ES-I3 (cell line): Measurements from ENCODE around the gene GRWD1.
A peak's percentile ranks its signal among the peaks of the same experiment; 100 is the strongest.

Experiments used
- H3K36me3 ChIP-seq: 2 replicates; pipeline ENCODE4 v1.6.1; 2013; ENCODE audit warnings: mild to moderate bottlenecking, low read length, control low read depth, moderate library complexity; ENCODE audit not compliant: insufficient read depth
- H3K4me1 ChIP-seq: 2 replicates; pipeline ENCODE4 v1.6.1; 2013; ENCODE audit warnings: mild to moderate bottlenecking, control low read depth, low read length; ENCODE audit not compliant: insufficient read depth
- H3K9ac ChIP-seq: 2 replicates; pipeline ENCODE4 v1.6.1; 2013; ENCODE audit warnings: low read depth, mild to moderate bottlenecking, low read length, moderate library complexity
- H3K9me3 ChIP-seq: 2 replicates; pipeline ENCODE4 v1.6.1; 2013; ENCODE audit warnings: mild to moderate bottlenecking, low read length, moderate library complexity; ENCODE audit not compliant: control insufficient read depth, insufficient read depth

GRWD1 gene

DNA sequence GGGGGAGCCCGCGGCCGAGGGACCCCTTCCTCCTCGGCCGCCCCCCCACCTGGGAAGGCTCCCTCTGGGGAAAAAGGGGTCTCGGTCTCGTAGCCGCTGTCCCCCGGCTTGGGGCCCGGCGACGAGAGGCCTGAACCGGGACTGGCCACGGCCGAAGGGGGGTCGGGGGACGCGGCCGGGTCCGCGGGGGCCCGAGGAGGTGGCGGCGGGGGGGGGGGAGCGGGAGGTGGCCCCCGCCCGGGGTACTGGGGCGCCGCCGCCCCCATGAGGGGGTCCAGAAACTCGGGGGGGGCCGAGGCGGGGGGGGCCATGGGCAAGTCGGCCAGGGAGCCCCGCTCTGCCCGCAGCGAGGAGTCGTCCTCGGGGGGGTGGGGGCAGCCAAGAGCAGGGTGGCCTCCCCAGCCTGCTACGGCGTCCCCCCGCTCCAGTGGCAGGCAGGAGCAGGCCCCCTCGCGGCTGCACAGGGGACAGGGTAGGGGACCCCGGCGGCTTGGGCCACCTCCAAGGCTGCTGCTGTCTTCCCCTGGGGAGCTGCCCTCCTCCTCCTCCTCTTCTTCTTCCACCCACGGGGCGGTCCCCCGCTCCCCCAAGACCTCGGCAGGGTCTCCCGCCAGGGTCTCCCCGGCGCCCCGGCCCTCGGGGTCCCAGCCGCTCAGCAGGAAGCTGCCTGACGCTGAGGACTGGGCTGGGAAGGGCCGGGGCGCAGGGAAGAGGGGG is 53.0 kb downstream of the GRWD1 start:
- no peaks in the 10 kb centered on the region for H3K9me3 ChIP-seq
- H3K36me3 ChIP-seq: no peaks in the 10 kb centered on the region
- H3K9ac ChIP-seq: no peak overlapping the region
- H3K4me1 ChIP-seq: no peaks in the 10 kb centered on the region; the same call in 1 of the 2 replicates

DNA sequence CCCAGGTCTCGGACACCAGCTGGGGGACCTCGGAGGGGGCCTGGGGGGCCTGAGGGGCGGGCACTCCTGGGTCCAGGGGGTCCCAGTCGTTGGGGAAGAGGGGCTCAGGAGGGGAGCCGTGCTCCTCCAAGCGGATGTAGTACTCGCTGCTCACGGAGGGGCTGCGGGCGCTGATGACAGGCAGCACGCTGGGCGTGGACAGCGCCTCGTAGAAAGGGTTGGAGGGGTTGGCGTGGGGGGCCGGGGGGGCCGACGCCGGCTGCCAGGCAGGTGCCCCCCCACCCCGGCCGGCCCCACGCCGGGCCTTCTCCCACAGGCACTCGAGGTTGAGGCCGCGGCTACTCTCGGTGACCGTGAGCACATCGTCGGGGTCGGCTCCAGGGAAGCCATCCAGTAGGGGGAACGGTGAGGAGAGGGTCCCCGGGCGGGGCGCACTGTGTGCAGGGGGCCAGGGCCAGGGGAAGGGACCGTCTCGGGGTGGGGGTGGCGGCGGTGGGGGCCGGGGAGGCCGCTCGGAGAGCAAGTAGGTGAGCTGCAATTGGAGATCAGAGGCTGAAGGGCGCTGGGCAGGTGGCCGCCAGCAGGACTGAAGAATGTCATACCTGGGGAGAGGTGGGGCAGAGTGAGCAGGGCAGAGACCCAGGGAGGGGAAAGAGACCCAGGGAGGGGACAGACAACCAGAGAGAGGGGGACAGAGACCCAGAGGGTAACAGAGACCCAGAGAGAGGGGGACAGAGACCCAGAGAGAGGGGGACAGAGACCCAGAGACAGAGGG is 53.7 kb downstream of the GRWD1 start:
- Histone ChIP-seq H3K9me3 (no peaks in the 10 kb centered on the region), H3K36me3 (no peaks in the 10 kb centered on the region), H3K9ac (no peak overlapping the region), H3K4me1 (no peaks in the 10 kb centered on the region; the same call in 1 of the 2 replicates)

DNA sequence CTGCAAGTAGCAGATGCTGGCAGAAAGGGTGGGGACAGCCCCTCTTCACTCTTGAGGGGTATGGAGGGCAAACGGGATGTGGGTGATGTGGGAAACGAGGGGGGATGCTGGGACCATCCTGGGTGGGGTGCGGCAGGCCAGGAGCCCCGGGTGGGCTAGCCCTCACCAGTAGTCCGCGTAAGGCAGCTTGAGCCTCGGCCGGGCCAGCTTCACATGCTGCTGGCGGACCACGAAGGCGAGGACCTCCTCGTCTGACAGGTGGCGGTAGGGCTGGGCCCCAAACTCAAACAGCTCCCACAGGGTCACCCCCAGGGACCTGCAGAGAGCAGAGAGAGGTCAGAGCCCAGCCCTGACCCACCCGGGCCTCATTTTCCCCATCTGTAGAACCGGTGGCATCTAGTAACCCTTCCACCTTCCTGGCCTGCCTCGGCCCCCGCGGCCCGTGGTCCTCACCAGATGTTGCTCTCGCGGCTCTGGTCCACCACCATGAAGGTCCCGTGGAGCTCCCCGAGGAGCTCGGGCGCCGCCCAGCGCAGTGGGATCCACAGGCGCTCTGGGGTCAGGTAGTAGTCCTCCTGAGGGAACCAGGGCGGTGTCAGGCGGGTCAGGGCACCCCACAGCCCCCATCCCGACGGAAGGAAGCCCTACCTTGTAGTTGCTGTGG is 55.2 kb downstream of the GRWD1 start:
- Histone ChIP-seq H3K36me3 (no peaks in the 10 kb centered on the region), H3K9me3 (no peaks in the 10 kb centered on the region), H3K9ac (peak overlapping the region; percentile 75), H3K4me1 (no peaks in the 10 kb centered on the region; the same call in 1 of the 2 replicates)

DNA sequence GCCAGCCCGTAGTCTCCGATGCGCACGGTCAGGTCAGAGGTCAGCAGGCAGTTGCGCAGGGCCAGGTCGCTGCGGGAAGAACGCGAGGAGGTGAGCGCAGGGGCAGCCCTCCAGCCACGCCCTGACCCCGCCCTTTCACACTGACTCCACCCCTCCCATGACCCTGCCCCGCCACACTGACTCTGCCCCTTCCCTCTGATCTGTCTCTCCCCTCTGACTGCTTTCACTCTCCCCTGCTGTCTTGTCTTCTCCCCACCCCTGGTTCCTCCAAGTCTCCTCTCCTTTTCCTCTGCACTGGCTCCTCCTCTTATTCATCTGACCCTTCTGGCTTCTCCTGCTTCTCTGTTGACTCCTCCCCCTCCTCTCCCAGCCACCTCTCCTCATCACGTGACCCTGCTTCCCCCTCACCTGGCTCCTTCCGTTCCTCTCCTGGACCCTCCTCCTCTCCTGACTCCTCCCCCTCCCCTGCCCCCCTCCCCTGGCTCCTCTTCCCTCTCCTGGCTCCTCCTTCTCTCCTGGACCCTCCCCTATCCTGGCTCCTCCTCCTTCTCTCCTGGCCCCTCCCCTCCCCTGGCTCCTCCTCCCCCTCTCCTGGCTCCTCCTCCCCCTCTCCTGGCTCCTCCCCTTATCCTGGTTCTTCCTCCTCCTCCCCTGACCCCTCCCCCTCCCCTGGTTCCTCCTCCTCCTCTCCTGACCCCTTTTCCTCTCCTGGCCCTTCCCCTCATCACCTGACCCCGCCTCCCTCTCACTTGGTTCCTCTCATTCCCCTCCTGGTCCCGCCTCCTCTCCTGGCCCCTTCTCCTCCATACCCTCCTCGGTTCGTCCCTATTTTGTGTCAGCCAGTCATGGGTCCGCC is 55.9 kb downstream of the GRWD1 start:
- Histone ChIP-seq H3K9ac (peak overlapping the region; percentile 75), H3K36me3 (no peaks in the 10 kb centered on the region), H3K4me1 (no peaks in the 10 kb centered on the region; the same call in 1 of the 2 replicates), H3K9me3 (no peaks in the 10 kb centered on the region)

DNA sequence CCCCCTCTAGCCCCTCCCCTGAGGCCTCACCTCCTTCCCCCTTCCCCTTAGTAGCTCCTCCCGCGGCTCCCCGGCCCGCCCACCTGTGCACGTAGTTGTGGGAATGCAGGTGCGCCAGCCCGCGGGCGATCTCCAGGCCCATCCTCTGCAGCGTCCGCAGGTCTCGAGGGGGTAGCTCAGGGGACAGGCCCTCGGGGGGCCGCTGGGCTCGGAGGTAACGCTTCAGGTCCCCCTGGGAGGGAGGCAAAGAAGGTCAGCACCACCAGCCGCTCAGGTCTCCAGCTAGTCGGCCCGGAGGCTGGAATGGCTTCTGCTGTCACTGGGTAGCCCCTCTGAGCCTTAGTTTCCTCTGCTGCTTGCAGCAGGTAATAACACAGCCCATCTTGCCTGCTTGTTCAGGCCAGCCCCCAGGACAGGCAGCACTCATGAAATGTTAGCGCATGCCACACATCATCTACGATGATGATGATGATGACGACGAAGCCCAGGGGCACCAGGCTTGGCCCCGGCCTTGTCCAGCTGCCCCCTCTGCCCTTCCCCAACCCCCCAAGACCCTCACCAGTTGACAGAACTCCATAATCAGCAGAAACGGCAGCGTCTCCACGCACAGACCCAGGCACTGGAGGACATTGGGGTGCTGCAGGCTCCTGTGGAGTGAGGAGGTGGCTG is 56.7 kb downstream of the GRWD1 start:
- H3K9me3 ChIP-seq: no peaks in the 10 kb centered on the region
- peak overlapping the region; percentile 64; the same call in 1 of the 2 replicates for H3K9ac ChIP-seq
- no peaks in the 10 kb centered on the region; the same call in 1 of the 2 replicates for H3K4me1 ChIP-seq
- H3K36me3 ChIP-seq: no peaks in the 10 kb centered on the region

DNA sequence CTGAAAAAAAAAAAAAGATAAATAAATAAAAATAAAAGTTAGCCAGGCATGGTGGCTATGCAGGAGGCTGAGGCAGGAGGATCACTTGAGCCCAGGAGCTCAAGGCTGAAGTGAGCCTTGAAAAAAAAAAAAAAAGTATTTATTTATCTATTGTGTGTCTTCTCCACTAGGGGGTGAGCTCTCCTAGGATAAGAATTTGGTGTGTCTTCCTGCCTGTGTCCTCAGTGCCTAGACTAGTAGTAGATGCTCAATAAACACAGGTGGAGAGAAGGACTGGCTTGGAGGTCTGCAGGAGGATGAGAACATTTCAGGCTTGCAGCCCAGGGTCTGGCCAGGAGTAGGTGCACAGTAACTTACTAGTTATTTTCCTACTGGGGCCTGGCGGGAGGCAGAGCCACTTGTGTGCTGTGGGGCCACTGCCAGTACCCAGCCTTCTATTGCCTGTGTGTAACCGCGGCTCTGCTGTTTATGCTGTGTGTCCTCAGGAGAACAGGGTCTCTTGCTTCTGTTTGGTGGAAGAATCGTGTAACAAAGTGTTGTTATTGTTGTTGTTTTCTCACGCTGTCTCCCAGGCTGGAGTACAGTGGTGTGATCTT is 60.5 kb downstream of the GRWD1 start:
- Histone ChIP-seq H3K9me3 (no peaks in the 10 kb centered on the region), H3K36me3 (no peaks in the 10 kb centered on the region), H3K4me1 (no peaks in the 10 kb centered on the region; the same call in 1 of the 2 replicates), H3K9ac (no peak overlapping the region)
